ENCODE data around the gene CGREF1. TPM values are rescaled to one million over a fixed set of nuclear protein-coding genes. Genes with fewer than 3 reads are reported as not detected.

Gene CGREF1
- total RNA-seq, 1 experiment from 2014 or later, result 12.9 TPM

DNA sequence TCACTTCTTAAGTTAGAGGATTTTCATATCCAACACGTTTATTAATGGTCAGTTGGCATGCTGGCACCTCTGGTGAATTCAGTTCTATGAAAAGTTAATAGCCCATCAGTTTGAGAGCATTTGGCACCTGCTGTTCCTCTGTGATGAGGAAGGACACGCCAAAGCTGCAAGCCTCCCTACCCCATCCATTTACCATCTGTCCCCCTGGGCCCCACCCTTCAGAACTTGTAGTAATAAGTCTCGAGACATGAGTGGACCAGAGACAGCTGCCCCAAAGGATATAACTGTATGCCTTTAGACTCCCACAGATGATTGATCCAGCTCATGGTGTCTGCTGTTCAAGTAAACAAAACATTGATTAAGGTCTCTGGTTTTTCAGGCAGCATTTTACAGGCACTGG, 53.8 kb downstream of the CGREF1 start:
- Mint-ChIP-seq H3K9me3 (ENCODE audit: unreplicated experiment) (no peaks in the 10 kb centered on the region), H3K4me1 (ENCODE audit: insufficient read depth, unreplicated experiment) (peaks cover 15% of the 10 kb centered on the region), H3K4me3 (ENCODE audit: unreplicated experiment) (no peak overlapping the region), H3K36me3 (ENCODE audit: insufficient read depth, unreplicated experiment) (peaks cover 67% of the 10 kb centered on the region), H3K27ac (ENCODE audit: low read depth, unreplicated experiment) (no peak overlapping the region), H3K27me3 (ENCODE audit: insufficient read depth, unreplicated experiment) (no peaks in the 10 kb centered on the region)
- BruUV-seq (replicated peaks), result no TSS peak
- intact Hi-C loops (cut with micrococcal nuclease), result no loop called here
- ChIA-PET CTCF (interaction anchor here (0.7 to 1.3 kb wide), 6 partner anchors 9 to 1899 kb away, joined by 3 to 5 read pairs (median 3); partner anchors contain the start of gene TRIM54), POLR2A (interaction anchor here (0.7 to 15.2 kb wide), 2 partner anchors 12 to 257 kb away, joined by 3 to 175 read pairs; partner anchors contain the start of gene AGBL5)
- TF ChIP-seq, protein P1, sequence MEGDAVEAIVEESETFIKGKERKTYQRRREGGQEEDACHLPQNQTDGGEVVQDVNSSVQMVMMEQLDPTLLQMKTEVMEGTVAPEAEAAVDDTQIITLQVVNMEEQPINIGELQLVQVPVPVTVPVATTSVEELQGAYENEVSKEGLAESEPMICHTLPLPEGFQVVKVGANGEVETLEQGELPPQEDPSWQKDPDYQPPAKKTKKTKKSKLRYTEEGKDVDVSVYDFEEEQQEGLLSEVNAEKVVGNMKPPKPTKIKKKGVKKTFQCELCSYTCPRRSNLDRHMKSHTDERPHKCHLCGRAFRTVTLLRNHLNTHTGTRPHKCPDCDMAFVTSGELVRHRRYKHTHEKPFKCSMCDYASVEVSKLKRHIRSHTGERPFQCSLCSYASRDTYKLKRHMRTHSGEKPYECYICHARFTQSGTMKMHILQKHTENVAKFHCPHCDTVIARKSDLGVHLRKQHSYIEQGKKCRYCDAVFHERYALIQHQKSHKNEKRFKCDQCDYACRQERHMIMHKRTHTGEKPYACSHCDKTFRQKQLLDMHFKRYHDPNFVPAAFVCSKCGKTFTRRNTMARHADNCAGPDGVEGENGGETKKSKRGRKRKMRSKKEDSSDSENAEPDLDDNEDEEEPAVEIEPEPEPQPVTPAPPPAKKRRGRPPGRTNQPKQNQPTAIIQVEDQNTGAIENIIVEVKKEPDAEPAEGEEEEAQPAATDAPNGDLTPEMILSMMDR (IDR thresholded peaks at IDR 0.05; ENCODE audit: unreplicated experiment), result no peak
- no peak for DNase-seq (ENCODE audit: unreplicated experiment)

DNA sequence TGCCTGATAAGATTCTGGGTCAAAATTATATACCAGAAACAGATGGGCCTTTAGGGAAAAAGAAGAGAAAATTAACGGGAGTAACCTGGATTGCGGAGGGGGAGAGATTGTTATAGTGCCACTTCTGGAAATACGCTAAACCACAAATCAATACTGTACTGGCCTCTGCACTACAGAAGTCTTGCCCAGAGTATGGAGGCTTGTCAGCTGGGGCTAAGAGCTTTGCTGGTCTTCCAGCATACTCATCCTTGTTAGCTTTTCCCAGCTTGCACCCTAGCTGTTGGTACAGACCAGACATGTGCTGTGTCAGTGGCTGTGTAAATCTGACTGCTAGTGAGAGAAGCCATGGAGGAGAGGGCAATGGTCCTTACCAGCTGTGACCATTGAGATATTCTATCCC, 58.6 kb downstream of the CGREF1 start:
- Mint-ChIP-seq H3K4me1 (ENCODE audit: insufficient read depth, unreplicated experiment) (no peaks in the 10 kb centered on the region), H3K4me3 (ENCODE audit: unreplicated experiment) (no peak overlapping the region), H3K27ac (ENCODE audit: low read depth, unreplicated experiment) (no peak overlapping the region), H3K9me3 (ENCODE audit: unreplicated experiment) (no peaks in the 10 kb centered on the region), H3K36me3 (ENCODE audit: insufficient read depth, unreplicated experiment) (peaks cover 54% of the 10 kb centered on the region), H3K27me3 (ENCODE audit: insufficient read depth, unreplicated experiment) (no peaks in the 10 kb centered on the region)
- ChIA-PET CTCF (no interaction called here), POLR2A (interaction anchor here (1.1 to 15.2 kb wide), 3 partner anchors 8 to 84 kb away, joined by 3 to 175 read pairs (median 3); partner anchors contain the start of genes AGBL5 and OST4)
- TF ChIP-seq, protein P1 (IDR thresholded peaks at IDR 0.05; ENCODE audit: unreplicated experiment), result no peak
- intact Hi-C loops (cut with micrococcal nuclease), result no loop called here
- no peak for DNase-seq (ENCODE audit: unreplicated experiment)
- no TSS peak for BruUV-seq (replicated peaks)

DNA sequence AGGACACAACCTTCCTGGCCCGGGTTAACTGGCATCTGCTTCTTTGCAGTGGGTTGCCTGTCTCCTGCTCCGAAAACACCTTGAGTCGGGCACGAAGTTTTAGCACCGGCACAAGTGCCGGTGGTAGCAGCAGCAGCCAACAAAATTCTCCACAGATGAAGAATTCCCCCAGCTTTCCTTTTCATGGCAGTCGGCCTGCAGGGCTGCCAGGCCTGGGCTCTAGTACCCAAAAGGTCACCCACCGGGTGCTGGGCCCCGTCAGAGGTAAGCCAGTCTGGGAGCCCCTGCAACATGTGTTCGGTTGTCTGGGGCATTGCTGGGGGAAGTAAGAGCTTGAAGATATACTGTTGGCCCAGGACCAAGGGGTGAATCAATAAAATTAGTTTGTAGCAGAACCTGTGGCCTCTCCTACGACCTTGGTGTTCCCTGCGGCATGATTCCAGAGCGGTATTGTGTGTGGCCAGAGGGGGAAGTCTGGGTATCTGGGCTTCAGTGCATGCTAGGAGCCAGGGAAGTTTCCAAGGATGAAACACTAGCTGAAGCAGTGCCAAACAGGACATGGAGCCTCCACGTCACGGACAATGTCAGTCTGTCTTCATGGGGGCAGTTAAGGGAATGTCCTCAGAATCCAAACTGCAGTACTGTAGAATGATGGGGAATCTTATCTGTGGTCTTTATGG, 59.6 kb downstream of the CGREF1 start:
- no peaks in the 10 kb centered on the region for H3K4me1 Mint-ChIP-seq (ENCODE audit: insufficient read depth, unreplicated experiment)
- no TSS peak for BruUV-seq (replicated peaks)
- no peaks in the 10 kb centered on the region for H3K9me3 Mint-ChIP-seq (ENCODE audit: unreplicated experiment)
- no peak overlapping the region for H3K27ac Mint-ChIP-seq (ENCODE audit: low read depth, unreplicated experiment)
- H3K4me3 Mint-ChIP-seq (ENCODE audit: unreplicated experiment), result no peak overlapping the region
- intact Hi-C loops (cut with micrococcal nuclease), result no loop called here
- CTCF ChIA-PET, result interaction anchor here (1.3 kb wide), 1 partner anchor 42 kb away, joined by 6 read pairs; no protein-coding TSS in a partner anchor
- no peak for DNase-seq (ENCODE audit: unreplicated experiment)
- no peaks in the 10 kb centered on the region for H3K27me3 Mint-ChIP-seq (ENCODE audit: insufficient read depth, unreplicated experiment)
- TF ChIP-seq, protein P1 (IDR thresholded peaks at IDR 0.05; ENCODE audit: unreplicated experiment), result no peak
- POLR2A ChIA-PET, result interaction anchor here (0.6 to 15.2 kb wide), 3 partner anchors 7 to 1418 kb away, joined by 3 to 175 read pairs (median 3); partner anchors contain the start of gene AGBL5
- peaks cover 56% of the 10 kb centered on the region for H3K36me3 Mint-ChIP-seq (ENCODE audit: insufficient read depth, unreplicated experiment)

DNA sequence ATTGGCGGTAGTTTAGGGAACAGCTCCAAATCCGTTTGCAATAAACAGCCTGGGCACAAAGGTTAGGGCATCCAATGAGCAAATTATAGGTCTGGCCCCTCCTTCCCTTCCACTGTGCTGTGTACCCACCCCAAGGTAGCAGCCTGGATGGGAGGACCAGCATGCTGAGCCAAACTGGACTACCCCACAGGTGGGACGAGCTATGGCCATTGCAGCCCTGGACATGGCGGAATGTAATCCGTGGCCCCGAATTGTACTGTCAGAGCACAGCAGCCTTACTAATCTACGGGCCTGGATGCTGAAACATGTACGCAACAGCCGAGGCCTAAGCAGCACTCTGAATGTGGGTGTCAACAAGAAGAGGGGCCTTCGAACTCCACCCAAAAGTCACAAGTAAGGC, 60.7 kb downstream of the CGREF1 start:
- intact Hi-C loops (cut with micrococcal nuclease), result no loop called here
- Mint-ChIP-seq H3K4me3 (ENCODE audit: unreplicated experiment) (no peak overlapping the region), H3K27ac (ENCODE audit: low read depth, unreplicated experiment) (no peak overlapping the region), H3K36me3 (ENCODE audit: insufficient read depth, unreplicated experiment) (peaks cover 48% of the 10 kb centered on the region), H3K9me3 (ENCODE audit: unreplicated experiment) (no peaks in the 10 kb centered on the region), H3K4me1 (ENCODE audit: insufficient read depth, unreplicated experiment) (no peaks in the 10 kb centered on the region), H3K27me3 (ENCODE audit: insufficient read depth, unreplicated experiment) (no peaks in the 10 kb centered on the region)
- CTCF ChIA-PET, result interaction anchor here (1.3 kb wide), 1 partner anchor 41 kb away, joined by 6 read pairs; no protein-coding TSS in a partner anchor
- DNase-seq (ENCODE audit: unreplicated experiment), result no peak
- TF ChIP-seq, protein P1 (IDR thresholded peaks at IDR 0.05; ENCODE audit: unreplicated experiment), result no peak
- BruUV-seq (replicated peaks), result no TSS peak
- POLR2A ChIA-PET, result interaction anchor here (1.0 kb wide), 1 partner anchor 12 kb away, joined by 3 read pairs; no protein-coding TSS in a partner anchor
